GM18505 (cell line): ENCODE results near the gene RIN3.

ENCODE experiments used
- ATAC-seq: cut with Tn5 transposase; IDR thresholded peaks from one replicate; pipeline ENCODE4 v1.9.1; 2021; ENCODE audit not compliant: unreplicated experiment
- POLR2A ChIP-seq: IDR thresholded peaks from 4 replicates; pipeline ENCODE4 v1.6.1; 2011; ENCODE audit warnings: borderline replicate concordance; ENCODE audit not compliant: insufficient read depth, insufficient read length; ENCODE audit errors: extremely low read depth

Gene RIN3

GRCh38 chr14:92519246-92520101, 5.9 kb downstream of the RIN3 start:
- no peak for TF ChIP-seq POLR2A
- no peak for ATAC-seq

- ATAC-seq = no peak
These were observed 6.8 kb downstream of the RIN3 start for GRCh38 chr14:92520102-92521057.

GRCh38 chr14:92521058-92521415, 7.5 kb downstream of the RIN3 start:
- ATAC-seq = no peak

More at GRCh38 chr14:92520102-92521057, 6.8 kb downstream of the RIN3 start:
- TF ChIP-seq POLR2A = no peak

GRCh38 chr14:92523752-92524151, 10.2 kb downstream of the RIN3 start:
- no peak for ATAC-seq
- no peak for TF ChIP-seq POLR2A

More at GRCh38 chr14:92521058-92521415, 7.5 kb downstream of the RIN3 start:
- no peak for TF ChIP-seq POLR2A

GRCh38 chr14:92524602-92525185, 11.1 kb downstream of the RIN3 start:
- no peak for ATAC-seq
- no peak for TF ChIP-seq POLR2A

- TF ChIP-seq POLR2A = no peak
- ATAC-seq = no peak
These were observed 11.9 kb downstream of the RIN3 start for GRCh38 chr14:92525322-92526095.

- no peak for TF ChIP-seq POLR2A
- no peak for ATAC-seq
These were observed 14.1 kb downstream of the RIN3 start for GRCh38 chr14:92527721-92528120.

- ATAC-seq = no peak
- TF ChIP-seq POLR2A = no peak
These were observed 15.0 kb downstream of the RIN3 start for GRCh38 chr14:92528486-92529100.

GRCh38 chr14:92529903-92530302, 16.3 kb downstream of the RIN3 start:
- ATAC-seq = no peak

GRCh38 chr14:92531106-92531873, 17.7 kb downstream of the RIN3 start:
- no peak for ATAC-seq
- no peak for TF ChIP-seq POLR2A

More at GRCh38 chr14:92529903-92530302, 16.3 kb downstream of the RIN3 start:
- TF ChIP-seq POLR2A = no peak

- no peak for TF ChIP-seq POLR2A
- ATAC-seq = no peak
These were observed 19.0 kb downstream of the RIN3 start for GRCh38 chr14:92532490-92533163.
